ENCODE results near the gene IQGAP3. TPM values are rescaled to one million over a fixed set of nuclear protein-coding genes. Genes with fewer than 3 reads are reported as not detected.

Gene IQGAP3
- total and polyA plus RNA-seq, 4 donors = under 0.01 to 8.5 (median 0.43) TPM

- TF ChIP-seq FOXA1 (IDR thresholded peaks at IDR 0.05) (no peak), TAF1 (conservative IDR thresholded peaks at IDR 0.05) (no peak), RAD21 (IDR thresholded peaks at IDR 0.05) (no peak), NR2F2 (IDR thresholded peaks at IDR 0.05) (no peak), HNF4A (conservative IDR thresholded peaks at IDR 0.05) (no peak), SP1 (IDR thresholded peaks at IDR 0.05) (no peak), RXRA (IDR thresholded peaks at IDR 0.05) (no peak), JUND (IDR thresholded peaks at IDR 0.05) (no peak), YY1 (IDR thresholded peaks at IDR 0.05) (no peak)
- TF ChIP-seq, protein P1, sequence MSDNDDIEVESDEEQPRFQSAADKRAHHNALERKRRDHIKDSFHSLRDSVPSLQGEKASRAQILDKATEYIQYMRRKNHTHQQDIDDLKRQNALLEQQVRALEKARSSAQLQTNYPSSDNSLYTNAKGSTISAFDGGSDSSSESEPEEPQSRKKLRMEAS (IDR thresholded peaks at IDR 0.05) = no peak
- TF ChIP-seq, protein P2, sequence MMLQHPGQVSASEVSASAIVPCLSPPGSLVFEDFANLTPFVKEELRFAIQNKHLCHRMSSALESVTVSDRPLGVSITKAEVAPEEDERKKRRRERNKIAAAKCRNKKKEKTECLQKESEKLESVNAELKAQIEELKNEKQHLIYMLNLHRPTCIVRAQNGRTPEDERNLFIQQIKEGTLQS (IDR thresholded peaks at IDR 0.05) = no peak
- TF ChIP-seq, protein P3, sequence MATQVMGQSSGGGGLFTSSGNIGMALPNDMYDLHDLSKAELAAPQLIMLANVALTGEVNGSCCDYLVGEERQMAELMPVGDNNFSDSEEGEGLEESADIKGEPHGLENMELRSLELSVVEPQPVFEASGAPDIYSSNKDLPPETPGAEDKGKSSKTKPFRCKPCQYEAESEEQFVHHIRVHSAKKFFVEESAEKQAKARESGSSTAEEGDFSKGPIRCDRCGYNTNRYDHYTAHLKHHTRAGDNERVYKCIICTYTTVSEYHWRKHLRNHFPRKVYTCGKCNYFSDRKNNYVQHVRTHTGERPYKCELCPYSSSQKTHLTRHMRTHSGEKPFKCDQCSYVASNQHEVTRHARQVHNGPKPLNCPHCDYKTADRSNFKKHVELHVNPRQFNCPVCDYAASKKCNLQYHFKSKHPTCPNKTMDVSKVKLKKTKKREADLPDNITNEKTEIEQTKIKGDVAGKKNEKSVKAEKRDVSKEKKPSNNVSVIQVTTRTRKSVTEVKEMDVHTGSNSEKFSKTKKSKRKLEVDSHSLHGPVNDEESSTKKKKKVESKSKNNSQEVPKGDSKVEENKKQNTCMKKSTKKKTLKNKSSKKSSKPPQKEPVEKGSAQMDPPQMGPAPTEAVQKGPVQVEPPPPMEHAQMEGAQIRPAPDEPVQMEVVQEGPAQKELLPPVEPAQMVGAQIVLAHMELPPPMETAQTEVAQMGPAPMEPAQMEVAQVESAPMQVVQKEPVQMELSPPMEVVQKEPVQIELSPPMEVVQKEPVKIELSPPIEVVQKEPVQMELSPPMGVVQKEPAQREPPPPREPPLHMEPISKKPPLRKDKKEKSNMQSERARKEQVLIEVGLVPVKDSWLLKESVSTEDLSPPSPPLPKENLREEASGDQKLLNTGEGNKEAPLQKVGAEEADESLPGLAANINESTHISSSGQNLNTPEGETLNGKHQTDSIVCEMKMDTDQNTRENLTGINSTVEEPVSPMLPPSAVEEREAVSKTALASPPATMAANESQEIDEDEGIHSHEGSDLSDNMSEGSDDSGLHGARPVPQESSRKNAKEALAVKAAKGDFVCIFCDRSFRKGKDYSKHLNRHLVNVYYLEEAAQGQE (IDR thresholded peaks at IDR 0.05) = no peak
- TF ChIP-seq, protein P4, sequence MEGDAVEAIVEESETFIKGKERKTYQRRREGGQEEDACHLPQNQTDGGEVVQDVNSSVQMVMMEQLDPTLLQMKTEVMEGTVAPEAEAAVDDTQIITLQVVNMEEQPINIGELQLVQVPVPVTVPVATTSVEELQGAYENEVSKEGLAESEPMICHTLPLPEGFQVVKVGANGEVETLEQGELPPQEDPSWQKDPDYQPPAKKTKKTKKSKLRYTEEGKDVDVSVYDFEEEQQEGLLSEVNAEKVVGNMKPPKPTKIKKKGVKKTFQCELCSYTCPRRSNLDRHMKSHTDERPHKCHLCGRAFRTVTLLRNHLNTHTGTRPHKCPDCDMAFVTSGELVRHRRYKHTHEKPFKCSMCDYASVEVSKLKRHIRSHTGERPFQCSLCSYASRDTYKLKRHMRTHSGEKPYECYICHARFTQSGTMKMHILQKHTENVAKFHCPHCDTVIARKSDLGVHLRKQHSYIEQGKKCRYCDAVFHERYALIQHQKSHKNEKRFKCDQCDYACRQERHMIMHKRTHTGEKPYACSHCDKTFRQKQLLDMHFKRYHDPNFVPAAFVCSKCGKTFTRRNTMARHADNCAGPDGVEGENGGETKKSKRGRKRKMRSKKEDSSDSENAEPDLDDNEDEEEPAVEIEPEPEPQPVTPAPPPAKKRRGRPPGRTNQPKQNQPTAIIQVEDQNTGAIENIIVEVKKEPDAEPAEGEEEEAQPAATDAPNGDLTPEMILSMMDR (IDR thresholded peaks at IDR 0.05; ENCODE audit: low read depth, low read length, missing input control) = no peak
- TF ChIP-seq, protein P5, sequence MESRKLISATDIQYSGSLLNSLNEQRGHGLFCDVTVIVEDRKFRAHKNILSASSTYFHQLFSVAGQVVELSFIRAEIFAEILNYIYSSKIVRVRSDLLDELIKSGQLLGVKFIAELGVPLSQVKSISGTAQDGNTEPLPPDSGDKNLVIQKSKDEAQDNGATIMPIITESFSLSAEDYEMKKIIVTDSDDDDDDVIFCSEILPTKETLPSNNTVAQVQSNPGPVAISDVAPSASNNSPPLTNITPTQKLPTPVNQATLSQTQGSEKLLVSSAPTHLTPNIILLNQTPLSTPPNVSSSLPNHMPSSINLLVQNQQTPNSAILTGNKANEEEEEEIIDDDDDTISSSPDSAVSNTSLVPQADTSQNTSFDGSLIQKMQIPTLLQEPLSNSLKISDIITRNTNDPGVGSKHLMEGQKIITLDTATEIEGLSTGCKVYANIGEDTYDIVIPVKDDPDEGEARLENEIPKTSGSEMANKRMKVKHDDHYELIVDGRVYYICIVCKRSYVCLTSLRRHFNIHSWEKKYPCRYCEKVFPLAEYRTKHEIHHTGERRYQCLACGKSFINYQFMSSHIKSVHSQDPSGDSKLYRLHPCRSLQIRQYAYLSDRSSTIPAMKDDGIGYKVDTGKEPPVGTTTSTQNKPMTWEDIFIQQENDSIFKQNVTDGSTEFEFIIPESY (IDR thresholded peaks at IDR 0.05) = no peak
- no peaks in the 10 kb centered on the region for H3K9me3 ChIP-seq (ENCODE audit: control insufficient read depth in 4 of 4, low read length in 3 of 4)
- H3K4me3 ChIP-seq (ENCODE audit: low read depth in 1 of 3, low read length in 3 of 3) = no peak overlapping the region
- H3K9ac ChIP-seq (ENCODE audit: low read depth in 1 of 2, low read length in 2 of 2) = no peak overlapping the region
- no peaks in the 10 kb centered on the region for H3K27me3 ChIP-seq (ENCODE audit: control insufficient read depth in 4 of 4, insufficient read depth in 4 of 4, low read length in 3 of 4)
- no peak for DNase-seq (ENCODE audit: low spot score)
- peaks cover 0 to 2% (median 0%) of the 10 kb centered on the region in 4 donors for H3K4me1 ChIP-seq (ENCODE audit: control insufficient read depth in 4 of 4, insufficient read depth in 4 of 4, low read length in 3 of 4)
- WGBS = 91% methylated on average over 5 of the region's 5 CpGs
- no peak overlapping the region for H3K27ac ChIP-seq (ENCODE audit: low read depth in 1 of 2, low read length in 2 of 2)
- no peaks in the 10 kb centered on the region for H3K36me3 ChIP-seq (ENCODE audit: control insufficient read depth in 4 of 4, insufficient read depth in 3 of 4, low read depth in 1 of 4, low read length in 3 of 4)
Observed at GRCh38 chr1:156528231-156528630, 44.1 kb downstream of the IQGAP3 start.

DNA sequence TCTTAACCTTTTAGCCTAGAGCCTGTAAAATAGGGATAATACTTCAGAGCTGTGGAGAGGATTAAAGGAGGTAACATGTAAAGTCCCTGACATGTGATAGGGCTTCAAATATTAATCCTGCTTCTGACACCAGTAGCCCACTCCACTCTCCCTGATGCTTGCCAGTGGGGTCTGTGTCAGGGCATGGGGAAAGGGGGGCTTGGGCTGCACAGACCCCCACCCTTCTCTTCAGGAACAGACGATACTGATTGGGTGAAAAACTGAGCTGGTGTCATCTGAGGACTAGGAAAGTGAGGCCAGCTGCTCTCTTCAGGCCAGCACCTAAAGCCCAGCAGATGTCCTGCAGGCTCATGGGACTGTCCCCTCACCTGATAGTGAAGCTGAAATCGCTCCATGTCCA lies 44.8 kb downstream of the IQGAP3 start:
- Histone ChIP-seq H3K4me3 (ENCODE audit: low read depth in 1 of 3, low read length in 3 of 3) (no peak overlapping the region), H3K36me3 (ENCODE audit: control insufficient read depth in 4 of 4, insufficient read depth in 3 of 4, low read depth in 1 of 4, low read length in 3 of 4) (no peaks in the 10 kb centered on the region), H3K9me3 (ENCODE audit: control insufficient read depth in 4 of 4, low read length in 3 of 4) (no peaks in the 10 kb centered on the region), H3K4me1 (ENCODE audit: control insufficient read depth in 4 of 4, insufficient read depth in 4 of 4, low read length in 3 of 4) (peaks cover 0 to 2% (median 0%) of the 10 kb centered on the region in 4 donors), H3K27me3 (ENCODE audit: control insufficient read depth in 4 of 4, insufficient read depth in 4 of 4, low read length in 3 of 4) (no peaks in the 10 kb centered on the region), H3K9ac (ENCODE audit: low read depth in 1 of 2, low read length in 2 of 2) (no peak overlapping the region), H3K27ac (ENCODE audit: low read depth in 1 of 2, low read length in 2 of 2) (no peak overlapping the region)
- TF ChIP-seq HNF4G (IDR thresholded peaks at IDR 0.05) = no peak
- TF ChIP-seq RAD21 (IDR thresholded peaks at IDR 0.05) = no peak
- TF ChIP-seq, protein P4 (IDR thresholded peaks at IDR 0.05; ENCODE audit: low read depth, low read length, missing input control) = no peak
- WGBS = 96% methylated on average over 2 of the region's 2 CpGs
- no peak for DNase-seq (ENCODE audit: low spot score)

Data from liver (tissue), 9 donors.